Fibroblast of villous mesenchyme (primary cell): ENCODE data around the gene SEPTIN11. TPM values are rescaled to one million over a fixed set of nuclear protein-coding genes. Genes with fewer than 3 reads are reported as not detected.
"Not testable (repeated sequence)": the region's sequence is repeated elsewhere in the genome, so short reads cannot be mapped to it uniquely, and the experiment has no call there.

Experiments
- DNase-seq: peaks from one replicate; pipeline ENCODE4 v3.0.0-alpha.2; 2010; ENCODE audit warnings: low read depth
- H3K4me3 ChIP-seq: 2 replicates; pipeline ENCODE4 v1.5.1; 2011; ENCODE audit warnings: low read depth, mild to moderate bottlenecking, low read length
- total RNA-seq: library from RNA; depleted of rRNA; stranded (reverse); fragments of >200 nt; gene quantifications from 2 replicates; pipeline ENCODE4 v1.2.3, GENCODE V29; 2012
- TF ChIP-seq, protein P1 (sequence below): IDR thresholded peaks from 2 replicates; pipeline ENCODE4 v1.5.1; 2012; ENCODE audit warnings: low read depth, mild to moderate bottlenecking, low read length; ENCODE audit not compliant: insufficient read depth

SEPTIN11 gene
- total RNA-seq, 1 donor: 439 TPM

DNA sequence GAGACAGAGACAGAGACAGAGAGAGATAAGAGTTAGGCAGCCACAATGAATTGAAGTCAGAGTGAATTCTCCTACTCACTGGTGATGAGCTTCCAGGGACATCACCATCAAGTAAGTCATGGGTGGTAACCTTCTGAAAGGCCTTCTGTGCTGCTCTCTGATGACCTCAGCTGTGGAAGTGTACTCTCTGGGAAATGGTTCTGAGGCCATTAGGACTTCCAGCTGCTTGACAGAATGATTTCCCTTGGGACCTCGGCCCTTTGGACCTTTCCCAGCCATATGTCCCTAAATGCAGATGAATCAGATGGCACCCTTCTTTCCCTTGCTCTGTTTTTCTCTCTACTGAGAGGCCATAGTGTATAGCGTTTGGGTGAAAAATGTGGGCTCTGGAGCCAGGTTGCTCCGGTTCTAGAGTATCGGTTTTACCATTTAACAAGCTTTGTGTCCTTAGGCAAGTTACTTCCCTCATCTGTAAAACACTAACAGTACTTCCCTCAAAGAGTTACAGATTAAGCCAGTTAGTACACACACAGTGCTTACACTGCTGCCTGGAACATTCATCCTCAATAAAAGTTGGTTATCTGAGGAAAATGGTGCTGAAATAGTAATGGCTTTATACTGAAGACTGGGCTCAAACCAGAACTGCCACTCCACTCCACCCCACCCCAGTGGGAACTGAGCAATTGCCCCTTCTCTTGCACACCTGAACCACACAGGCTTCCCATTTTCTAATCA lies 7.6 kb downstream of the SEPTIN11 start:
- peak; percentile 53 for DNase-seq
- TF ChIP-seq, protein P1, sequence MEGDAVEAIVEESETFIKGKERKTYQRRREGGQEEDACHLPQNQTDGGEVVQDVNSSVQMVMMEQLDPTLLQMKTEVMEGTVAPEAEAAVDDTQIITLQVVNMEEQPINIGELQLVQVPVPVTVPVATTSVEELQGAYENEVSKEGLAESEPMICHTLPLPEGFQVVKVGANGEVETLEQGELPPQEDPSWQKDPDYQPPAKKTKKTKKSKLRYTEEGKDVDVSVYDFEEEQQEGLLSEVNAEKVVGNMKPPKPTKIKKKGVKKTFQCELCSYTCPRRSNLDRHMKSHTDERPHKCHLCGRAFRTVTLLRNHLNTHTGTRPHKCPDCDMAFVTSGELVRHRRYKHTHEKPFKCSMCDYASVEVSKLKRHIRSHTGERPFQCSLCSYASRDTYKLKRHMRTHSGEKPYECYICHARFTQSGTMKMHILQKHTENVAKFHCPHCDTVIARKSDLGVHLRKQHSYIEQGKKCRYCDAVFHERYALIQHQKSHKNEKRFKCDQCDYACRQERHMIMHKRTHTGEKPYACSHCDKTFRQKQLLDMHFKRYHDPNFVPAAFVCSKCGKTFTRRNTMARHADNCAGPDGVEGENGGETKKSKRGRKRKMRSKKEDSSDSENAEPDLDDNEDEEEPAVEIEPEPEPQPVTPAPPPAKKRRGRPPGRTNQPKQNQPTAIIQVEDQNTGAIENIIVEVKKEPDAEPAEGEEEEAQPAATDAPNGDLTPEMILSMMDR: no peak
- no peak overlapping the region for H3K4me3 ChIP-seq

DNA sequence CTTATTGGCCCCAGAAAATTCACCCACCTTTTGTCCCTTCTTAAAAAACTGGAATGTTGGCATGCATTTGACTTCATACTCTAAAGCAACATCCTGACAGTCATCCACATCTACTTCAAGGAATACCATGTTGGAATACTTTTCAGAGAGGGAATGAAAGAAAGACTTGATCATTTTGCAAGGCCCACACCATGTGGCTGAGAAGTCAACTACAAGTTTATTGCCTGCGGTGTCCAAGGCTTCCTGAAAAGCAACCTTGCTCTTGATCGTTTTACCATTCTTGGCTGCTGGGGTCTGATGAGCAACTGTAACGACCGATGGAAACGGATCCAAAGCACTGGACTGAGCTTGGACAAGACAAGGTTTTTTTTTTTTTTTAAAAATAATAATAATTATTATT lies 9.3 kb downstream of the SEPTIN11 start:
- DNase-seq: no peak
- no peak overlapping the region for H3K4me3 ChIP-seq
- TF ChIP-seq, protein P1: no peak

DNA sequence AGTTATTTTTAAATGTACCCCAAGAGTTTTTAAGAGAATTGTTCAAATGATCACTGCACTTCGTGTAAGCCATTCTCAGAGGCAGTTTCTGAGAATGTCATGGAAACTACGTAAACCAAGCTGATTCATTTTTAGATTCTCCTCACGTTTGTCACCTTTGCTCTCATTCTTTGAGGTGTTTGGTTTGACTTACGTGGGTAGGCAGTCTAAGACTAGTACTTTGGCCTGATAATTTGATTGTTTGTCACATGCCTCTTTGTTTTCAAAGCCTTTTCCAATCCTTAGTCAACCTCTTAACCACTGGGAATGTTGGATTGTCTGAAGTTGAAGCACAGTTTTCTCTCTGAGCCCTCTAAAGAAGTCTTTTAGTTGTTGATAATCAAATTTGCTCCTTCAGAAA lies 10.5 kb downstream of the SEPTIN11 start:
- no peak for DNase-seq
- no peak overlapping the region for H3K4me3 ChIP-seq
- TF ChIP-seq, protein P1: no peak

DNA sequence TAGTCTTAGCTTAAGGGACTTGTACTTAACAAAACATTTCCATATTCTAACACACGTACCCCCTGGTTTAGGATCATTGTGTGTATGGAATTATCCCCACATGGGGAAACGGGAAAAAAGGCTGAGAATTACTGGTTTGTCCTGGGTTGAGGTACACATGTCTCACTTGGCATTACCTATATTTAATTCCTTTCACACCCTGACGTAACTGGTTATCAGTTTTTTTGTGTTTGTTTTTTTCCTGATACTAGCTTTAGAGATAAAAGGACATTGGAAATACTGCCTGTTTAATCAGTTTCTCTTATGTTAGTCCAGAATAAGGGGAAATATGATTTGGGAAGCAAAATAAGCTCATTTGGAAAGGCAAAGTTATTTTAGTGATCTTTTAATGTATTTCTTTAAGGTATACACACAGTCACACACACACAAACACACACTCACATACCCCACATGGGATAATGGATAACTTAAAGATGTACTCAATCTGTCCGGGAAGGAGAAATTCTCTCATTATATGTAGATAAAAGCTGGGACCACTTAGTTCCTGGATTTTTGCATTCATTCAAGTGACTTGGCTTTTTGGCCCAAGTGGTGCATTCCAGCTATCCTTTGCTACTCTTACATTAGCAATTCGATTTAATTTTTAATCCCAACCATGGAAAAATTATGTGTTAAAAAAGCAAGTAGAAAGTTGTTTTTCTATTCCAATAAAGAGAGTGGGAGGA lies 13.0 kb downstream of the SEPTIN11 start:
- TF ChIP-seq, protein P1: no peak
- no peak for DNase-seq
- no peak overlapping the region for H3K4me3 ChIP-seq

- peak; percentile 73 for DNase-seq
- TF ChIP-seq, protein P1: no peak
- H3K4me3 ChIP-seq: no peak overlapping the region
These were observed 13.7 kb downstream of the SEPTIN11 start for GRCh38 chr4:76963131-76963750.

DNA sequence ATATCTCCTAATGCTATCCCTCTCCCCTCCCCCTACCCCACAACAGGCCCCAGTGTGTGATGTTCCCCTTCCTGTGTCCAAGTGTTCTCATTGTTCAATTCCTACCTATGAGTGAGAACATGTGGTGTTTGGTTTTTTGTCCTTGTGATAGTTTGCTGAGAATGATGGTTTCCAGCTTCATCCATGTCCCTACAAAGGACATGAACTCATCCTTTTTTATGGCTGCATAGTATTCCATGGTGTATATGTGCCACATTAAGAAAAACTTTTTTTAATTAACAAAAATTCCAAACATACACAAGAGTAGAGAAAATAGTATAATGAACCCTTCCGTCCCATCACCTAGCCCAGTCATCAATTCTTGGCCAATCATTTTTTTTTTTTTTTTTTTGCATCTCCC lies 14.4 kb downstream of the SEPTIN11 start:
- DNase-seq, H3K4me3 ChIP-seq: not testable (repeated sequence)

- TF ChIP-seq, protein P1: no peak
- H3K4me3 ChIP-seq: no peak overlapping the region
- no peak for DNase-seq
These were observed 15.2 kb downstream of the SEPTIN11 start for GRCh38 chr4:76964769-76965168.
